ENCODE results near the gene LRRC7. TPM values are rescaled to one million over a fixed set of nuclear protein-coding genes. Genes with fewer than 3 reads are reported as not detected.
"Not testable (repeated sequence)": the region's sequence is repeated elsewhere in the genome, so short reads cannot be mapped to it uniquely, and the experiment has no call there.

Gene LRRC7
- total and polyA plus RNA-seq, 9 donors = 0.01 to 0.45 (median 0.13) TPM; not detected in 4

- intact Hi-C loops (cut with DNase I) = no loop called here
- H3K36me3 ChIP-seq = no peaks in the 10 kb centered on the region
- WGBS, 3 donors = 2 to 15% (median 2%) methylated on average over 4 of the region's 4 CpGs
Measured at GRCh38 chr1:69710484-69711189, 142.9 kb downstream of the LRRC7 start.

GRCh38 chr1:69711190-69711930, 143.6 kb downstream of the LRRC7 start:
- Histone ChIP-seq H3K36me3 (no peaks in the 10 kb centered on the region), H3K4me3 (no peak overlapping the region), H3K4me1 (ENCODE audit: insufficient read depth) (peaks cover 6% of the 10 kb centered on the region), H3K9me3 (no peaks in the 10 kb centered on the region), H3K27ac (no peak overlapping the region), H3K27me3 (no peaks in the 10 kb centered on the region)
- 14 to 50% (median 39%) methylated on average over 4 of the region's 4 CpGs for WGBS, 3 donors
- intact Hi-C loops (cut with DNase I) = no loop called here
- no peak for DNase-seq
- TF ChIP-seq CTCF (IDR thresholded peaks at IDR 0.05) = no peak
- no peak for TF ChIP-seq EP300 (IDR thresholded peaks at IDR 0.05)
- no peak for TF ChIP-seq POLR2A (IDR thresholded peaks at IDR 0.05)

More at GRCh38 chr1:69710484-69711189, 142.9 kb downstream of the LRRC7 start:
- no peak for DNase-seq
- no peaks in the 10 kb centered on the region for H3K27me3 ChIP-seq
- peaks cover 6% of the 10 kb centered on the region for H3K4me1 ChIP-seq (ENCODE audit: insufficient read depth)
- H3K4me3 ChIP-seq = no peak overlapping the region
- TF ChIP-seq EP300 (IDR thresholded peaks at IDR 0.05) = no peak
- TF ChIP-seq CTCF (IDR thresholded peaks at IDR 0.05) = no peak
- TF ChIP-seq POLR2A (IDR thresholded peaks at IDR 0.05) = no peak
- no peak overlapping the region for H3K27ac ChIP-seq
- no peaks in the 10 kb centered on the region for H3K9me3 ChIP-seq

GRCh38 chr1:69717834-69718233, 150.1 kb downstream of the LRRC7 start:
- H3K27ac ChIP-seq; H3K9me3 ChIP-seq; H3K27me3 ChIP-seq; intact Hi-C loops (cut with DNase I); H3K4me3 ChIP-seq; H3K36me3 ChIP-seq; H3K4me1 ChIP-seq (ENCODE audit: insufficient read depth); DNase-seq: not testable (repeated sequence)

GRCh38 chr1:69728206-69728605, 160.5 kb downstream of the LRRC7 start:
- DNase-seq = no peak
- TF ChIP-seq POLR2A (IDR thresholded peaks at IDR 0.05) (no peak), CTCF (IDR thresholded peaks at IDR 0.05) (no peak), EP300 (IDR thresholded peaks at IDR 0.05) (no peak)
- Histone ChIP-seq H3K4me1 (ENCODE audit: insufficient read depth) (no peaks in the 10 kb centered on the region), H3K27me3 (no peaks in the 10 kb centered on the region), H3K4me3 (no peak overlapping the region), H3K36me3 (no peaks in the 10 kb centered on the region), H3K9me3 (no peaks in the 10 kb centered on the region), H3K27ac (no peak overlapping the region)
- intact Hi-C loops (cut with DNase I) = no loop called here
- WGBS, 3 donors = 46 to 68% (median 57%) methylated on average over 1 of the region's 1 CpG

GRCh38 chr1:69733061-69733460, 165.3 kb downstream of the LRRC7 start:
- H3K9me3 ChIP-seq = no peaks in the 10 kb centered on the region
- intact Hi-C loops (cut with DNase I) = no loop called here
- H3K4me1 ChIP-seq (ENCODE audit: insufficient read depth) = no peaks in the 10 kb centered on the region
- no peaks in the 10 kb centered on the region for H3K36me3 ChIP-seq
- no peak overlapping the region for H3K4me3 ChIP-seq
- no peak overlapping the region for H3K27ac ChIP-seq
- TF ChIP-seq CTCF (IDR thresholded peaks at IDR 0.05) = no peak
- TF ChIP-seq POLR2A (IDR thresholded peaks at IDR 0.05) = no peak
- no peak for TF ChIP-seq EP300 (IDR thresholded peaks at IDR 0.05)
- no peaks in the 10 kb centered on the region for H3K27me3 ChIP-seq
- no peak for DNase-seq

All from ovary (tissue), 9 donors.